HG03196 (cell line): ENCODE results near the gene FADS6.
"Not testable (repeated sequence)": the region's sequence is repeated elsewhere in the genome, so short reads cannot be mapped to it uniquely, and the experiment has no call there.

Experiments used
- ATAC-seq: cut with Tn5 transposase; IDR thresholded peaks from one replicate; pipeline ENCODE4 v1.9.1; 2021; ENCODE audit not compliant: unreplicated experiment

FADS6 gene

GRCh38 chr17:74870028-74870427 lies 23.4 kb downstream of the FADS6 start:
- not testable (repeated sequence) for ATAC-seq

- ATAC-seq = no peak
Measured at GRCh38 chr17:74868908-74869255, 24.6 kb downstream of the FADS6 start.

- no peak for ATAC-seq
Measured at GRCh38 chr17:74868251-74868907, 25.1 kb downstream of the FADS6 start.

- no peak for ATAC-seq
Measured at GRCh38 chr17:74866198-74866835, 27.1 kb downstream of the FADS6 start.

- no peak for ATAC-seq
Measured at GRCh38 chr17:74865504-74866197, 27.8 kb downstream of the FADS6 start.

GRCh38 chr17:74864866-74865395 lies 28.5 kb downstream of the FADS6 start:
- no peak for ATAC-seq

- ATAC-seq = no peak
Measured at GRCh38 chr17:74864297-74864865, 29.1 kb downstream of the FADS6 start.

GRCh38 chr17:74863420-74864296 lies 29.8 kb downstream of the FADS6 start:
- ATAC-seq = no peak

GRCh38 chr17:74862919-74863318 lies 30.5 kb downstream of the FADS6 start:
- ATAC-seq = no peak

GRCh38 chr17:74862108-74862901 lies 31.1 kb downstream of the FADS6 start:
- ATAC-seq = no peak

GRCh38 chr17:74861662-74862107 lies 31.7 kb downstream of the FADS6 start:
- no peak for ATAC-seq

- no peak for ATAC-seq
Measured at GRCh38 chr17:74860872-74861661, 32.4 kb downstream of the FADS6 start.

- ATAC-seq = no peak
Measured at GRCh38 chr17:74860229-74860871, 33.1 kb downstream of the FADS6 start.

GRCh38 chr17:74859459-74860228 lies 33.8 kb downstream of the FADS6 start, which contains the start of gene GRIN2C:
GRIN2C (minus strand) TSS chr17:74859885; CDS start chr17:74855092, 4,793 bp downstream.
- ATAC-seq = no peak

- ATAC-seq = no peak
Measured at GRCh38 chr17:74858672-74859458, 34.6 kb downstream of the FADS6 start.

GRCh38 chr17:74857191-74857590 lies 36.2 kb downstream of the FADS6 start:
- no peak for ATAC-seq

GRCh38 chr17:74856112-74856511 lies 37.3 kb downstream of the FADS6 start:
- ATAC-seq = no peak
